8988T (cell line): ENCODE data around the gene CPED1.
"Not testable (repeated sequence)": the region's sequence is repeated elsewhere in the genome, so short reads cannot be mapped to it uniquely, and the experiment has no call there.

Experiments used
- DNase-seq: peaks from one replicate; pipeline ENCODE4 v3.0.0; 2011

CPED1 gene

GRCh38 chr7:121196286-121196685, 207.8 kb downstream of the CPED1 start:
- DNase-seq, result no peak

DNA sequence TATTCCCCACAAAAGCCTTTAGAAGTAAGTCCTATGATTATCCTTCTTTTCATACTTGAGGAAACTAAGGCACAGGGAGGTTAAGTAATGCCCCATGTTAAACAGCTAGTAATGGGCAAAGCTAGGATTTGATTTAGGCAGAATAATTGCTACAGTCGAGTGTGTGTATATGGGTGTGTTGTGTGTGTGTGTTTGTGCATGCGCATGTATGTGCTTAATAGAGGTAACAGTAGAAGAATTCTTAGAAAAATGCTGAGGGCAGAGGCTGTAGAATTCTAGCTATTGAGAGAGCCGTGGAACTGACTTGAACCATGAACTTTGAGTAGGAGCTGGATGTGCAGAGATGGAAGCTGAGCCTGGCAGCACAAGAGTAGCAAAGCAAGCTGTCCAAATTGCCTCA, 208.9 kb downstream of the CPED1 start:
- no peak for DNase-seq

DNA sequence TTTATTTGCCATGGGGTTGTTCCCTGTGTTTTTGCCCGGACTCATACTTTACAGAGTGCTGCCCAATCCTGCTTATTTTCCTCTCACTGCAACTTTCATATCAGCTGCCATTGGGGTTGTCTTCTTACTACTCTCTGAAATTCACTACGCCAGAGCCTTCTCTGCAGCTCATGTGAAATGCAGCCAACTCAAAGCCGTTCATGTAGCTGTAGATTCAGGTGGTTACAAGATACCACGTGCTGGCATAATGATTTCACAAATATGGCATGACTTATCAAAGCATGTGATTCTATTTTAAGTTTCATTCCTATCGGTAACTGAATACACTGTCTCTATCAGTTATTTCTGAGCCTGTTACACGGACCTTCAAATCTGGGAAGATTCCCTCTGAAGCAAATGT, 210.0 kb downstream of the CPED1 start:
- DNase-seq, result no peak

GRCh38 chr7:121202125-121202524, 213.6 kb downstream of the CPED1 start:
- no peak for DNase-seq

- no peak for DNase-seq
Observed at GRCh38 chr7:121202834-121203233, 214.3 kb downstream of the CPED1 start.

DNA sequence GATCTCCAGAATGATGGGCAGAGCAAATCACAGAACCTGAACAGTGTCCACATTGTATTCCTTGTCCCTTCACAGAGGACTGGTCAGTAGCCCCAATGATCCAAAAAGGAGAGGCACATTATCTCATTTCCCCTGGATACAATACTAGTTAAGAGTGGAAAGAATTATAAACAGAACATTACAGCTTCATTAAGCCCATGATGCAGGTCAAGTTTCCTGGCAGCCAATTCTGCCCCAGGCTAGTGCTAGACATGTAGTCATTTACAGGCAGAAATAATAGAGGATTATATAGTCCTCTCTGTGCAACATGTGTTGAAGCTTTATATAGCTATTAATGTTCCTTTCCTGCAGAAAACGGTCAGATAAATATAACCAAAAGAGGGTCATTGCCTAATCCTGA, 216.0 kb downstream of the CPED1 start:
- DNase-seq, result no peak

GRCh38 chr7:121205777-121206176, 217.3 kb downstream of the CPED1 start:
- DNase-seq, result no peak

DNA sequence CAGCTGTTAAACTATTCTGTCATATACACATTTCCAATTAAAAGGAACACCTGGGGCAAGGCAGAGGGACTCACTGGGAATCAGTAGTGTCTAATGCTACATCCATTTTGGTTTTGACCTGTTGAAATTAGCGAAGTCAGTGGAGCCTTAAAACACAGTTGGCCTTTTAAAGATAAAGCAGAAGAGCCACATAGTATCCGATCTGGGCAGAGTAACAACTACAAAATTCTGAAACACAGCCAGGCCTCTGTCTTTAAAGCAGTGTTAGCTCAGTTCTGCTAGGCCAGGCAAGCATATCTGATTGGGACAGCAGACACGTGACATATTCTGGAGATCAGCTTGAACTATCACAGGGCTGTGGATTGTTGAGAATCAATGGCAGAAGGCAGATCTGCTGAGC, 222.7 kb downstream of the CPED1 start:
- DNase-seq, result no peak

DNA sequence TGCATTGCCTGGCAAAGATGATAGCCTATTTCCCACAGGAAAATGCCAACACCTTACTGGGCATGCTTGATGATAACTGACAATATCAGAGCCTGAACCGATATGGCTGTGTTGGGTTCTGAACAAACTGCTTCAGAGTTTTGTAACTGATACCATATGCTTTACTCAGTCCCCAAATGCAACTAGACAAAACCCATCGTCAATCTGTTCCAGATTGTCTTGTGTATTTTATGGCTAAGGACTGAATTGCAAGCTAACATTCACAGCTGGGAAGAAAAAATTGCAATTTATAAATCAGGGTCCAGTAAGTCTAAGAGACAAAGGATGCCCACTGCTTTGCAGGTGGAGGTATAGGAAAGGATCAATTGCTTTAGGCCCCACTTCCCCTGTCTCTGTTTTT, 223.5 kb downstream of the CPED1 start:
- DNase-seq, result no peak

- no peak for DNase-seq
Observed at GRCh38 chr7:121214657-121215056, 226.1 kb downstream of the CPED1 start.

GRCh38 chr7:121219026-121219425, 230.5 kb downstream of the CPED1 start:
- no peak for DNase-seq

DNA sequence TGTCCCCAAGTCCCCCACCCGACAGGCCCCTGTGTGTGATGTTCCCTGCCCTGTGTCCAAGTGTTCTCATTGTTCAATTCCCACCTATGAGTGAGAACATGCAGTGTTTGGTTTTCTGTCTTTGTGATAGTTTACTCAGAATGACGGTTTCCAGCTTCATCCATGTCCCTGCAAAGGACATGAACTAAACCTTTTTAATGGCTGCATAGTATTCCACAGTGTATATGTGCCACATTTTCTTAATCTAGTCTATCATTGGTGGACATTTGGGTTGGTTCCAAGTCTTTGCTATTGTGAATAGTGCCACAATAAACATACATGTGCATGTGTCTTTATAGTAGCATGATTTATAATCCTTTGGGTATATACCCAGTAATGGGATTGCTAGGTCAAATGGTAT, 232.6 kb downstream of the CPED1 start:
- DNase-seq, result not testable (repeated sequence)

GRCh38 chr7:121228779-121229178, 240.3 kb downstream of the CPED1 start:
- DNase-seq, result no peak

- DNase-seq, result no peak
Observed at GRCh38 chr7:121235201-121235600, 246.7 kb downstream of the CPED1 start.

DNA sequence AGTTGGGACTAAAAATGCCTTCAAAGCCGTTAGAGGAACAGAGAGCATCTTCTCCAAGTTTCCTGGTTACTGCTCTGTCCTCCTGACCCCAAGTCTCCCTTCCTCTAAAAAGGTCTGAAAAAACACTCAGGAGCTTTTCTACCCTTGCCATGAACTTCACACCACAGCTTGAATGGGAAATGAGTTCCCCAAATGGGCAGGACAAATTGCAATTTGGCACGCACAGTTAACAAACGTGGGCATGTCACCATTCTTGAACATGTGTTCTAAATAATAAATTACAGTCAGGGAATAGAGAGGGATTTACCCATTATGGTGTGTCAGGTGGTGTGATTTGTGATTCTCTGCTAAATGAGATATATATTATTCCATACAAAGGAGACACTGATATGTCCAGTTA, 249.1 kb downstream of the CPED1 start:
- no peak for DNase-seq

DNA sequence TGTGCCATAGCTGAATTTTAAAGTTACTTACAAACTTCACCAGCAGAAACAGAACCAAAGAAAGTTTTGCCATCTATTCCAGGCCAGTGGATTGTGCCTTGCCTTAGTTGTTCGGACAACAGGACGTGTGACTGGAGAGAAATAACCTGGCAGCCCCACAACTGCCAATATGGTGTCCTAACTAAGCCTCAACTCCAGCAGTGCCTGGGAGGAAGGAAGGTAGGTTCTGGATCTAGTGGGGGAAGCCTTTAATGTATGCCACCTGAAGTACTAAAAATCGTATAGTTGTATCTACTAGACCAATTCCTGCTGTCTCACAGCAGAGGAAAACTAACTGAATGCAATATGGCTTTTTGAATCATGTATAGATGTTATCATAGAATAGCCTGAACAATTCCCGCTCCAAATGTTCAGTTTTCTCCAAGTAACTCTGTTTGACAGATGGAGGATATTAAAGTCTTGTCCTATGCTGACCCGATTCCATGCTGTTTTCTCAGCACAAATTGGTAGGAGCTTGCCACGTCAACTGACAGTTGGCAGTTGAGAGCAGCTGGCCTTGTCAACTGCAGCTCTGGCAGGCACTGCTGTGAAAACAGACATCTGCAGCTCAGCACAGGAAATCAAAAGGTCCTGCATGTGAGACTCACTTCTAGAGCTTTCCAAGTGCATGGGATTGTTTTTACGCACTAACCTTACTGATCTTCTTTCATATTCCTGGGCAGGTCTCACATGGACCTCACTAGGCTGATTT, 255.8 kb downstream of the CPED1 start:
- DNase-seq, result no peak

DNA sequence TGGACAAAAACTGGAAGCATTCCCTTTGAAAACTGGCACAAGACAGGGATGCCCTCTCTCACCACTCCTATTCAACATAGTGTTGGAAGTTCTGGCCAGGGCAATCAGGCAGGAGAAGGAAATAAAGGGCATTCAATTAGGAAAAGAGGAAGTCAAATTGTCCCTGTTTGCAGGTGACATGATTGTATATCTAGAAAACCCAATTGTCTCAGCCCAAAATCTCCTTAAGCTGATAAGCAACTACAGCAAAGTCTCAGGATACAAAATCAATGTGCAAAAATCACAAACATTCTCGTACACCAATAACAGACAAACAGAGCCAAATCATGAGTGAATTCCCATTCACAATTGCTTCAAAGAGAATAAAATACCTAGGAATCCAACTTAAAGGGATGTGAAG, 262.9 kb downstream of the CPED1 start:
- DNase-seq, result not testable (repeated sequence)

DNA sequence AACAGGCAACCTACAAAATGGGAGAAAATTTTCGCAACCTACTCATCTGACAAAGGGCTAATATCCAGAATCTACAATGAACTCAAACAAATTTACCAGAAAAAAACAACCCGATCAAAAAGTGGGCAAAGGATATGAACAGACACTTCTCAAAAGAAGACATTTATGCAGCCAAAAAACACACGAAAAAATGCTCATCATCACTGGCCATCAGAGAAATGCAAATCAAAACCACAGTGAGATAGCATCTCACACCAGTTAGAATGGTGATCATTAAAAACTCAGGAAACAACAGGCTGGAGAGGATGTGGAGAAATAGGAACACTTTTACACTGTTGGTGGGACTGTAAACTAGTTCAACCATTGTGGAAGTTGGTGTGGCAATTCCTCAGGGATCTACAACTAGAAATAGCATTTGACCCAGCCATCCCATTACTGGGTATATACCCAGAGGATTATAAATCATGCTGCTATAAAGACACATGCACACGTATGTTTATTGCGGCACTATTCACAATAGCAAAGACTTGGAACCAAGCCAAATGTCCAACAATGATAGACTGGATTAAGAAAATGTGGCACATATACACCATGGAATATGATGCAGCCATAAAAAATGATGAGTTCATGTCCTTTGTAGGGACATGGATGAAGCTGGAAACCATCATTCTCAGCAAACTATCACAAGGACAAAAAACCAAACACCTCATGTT, 264.2 kb downstream of the CPED1 start:
- DNase-seq, result not testable (repeated sequence)

- no peak for DNase-seq
Observed at GRCh38 chr7:121259826-121260225, 271.3 kb downstream of the CPED1 start.

- no peak for DNase-seq
Observed at GRCh38 chr7:121261207-121261884, 272.8 kb downstream of the CPED1 start.

GRCh38 chr7:121262221-121262620, 273.7 kb downstream of the CPED1 start:
- no peak for DNase-seq

- no peak for DNase-seq
Observed at GRCh38 chr7:121262969-121263368, 274.5 kb downstream of the CPED1 start.

DNA sequence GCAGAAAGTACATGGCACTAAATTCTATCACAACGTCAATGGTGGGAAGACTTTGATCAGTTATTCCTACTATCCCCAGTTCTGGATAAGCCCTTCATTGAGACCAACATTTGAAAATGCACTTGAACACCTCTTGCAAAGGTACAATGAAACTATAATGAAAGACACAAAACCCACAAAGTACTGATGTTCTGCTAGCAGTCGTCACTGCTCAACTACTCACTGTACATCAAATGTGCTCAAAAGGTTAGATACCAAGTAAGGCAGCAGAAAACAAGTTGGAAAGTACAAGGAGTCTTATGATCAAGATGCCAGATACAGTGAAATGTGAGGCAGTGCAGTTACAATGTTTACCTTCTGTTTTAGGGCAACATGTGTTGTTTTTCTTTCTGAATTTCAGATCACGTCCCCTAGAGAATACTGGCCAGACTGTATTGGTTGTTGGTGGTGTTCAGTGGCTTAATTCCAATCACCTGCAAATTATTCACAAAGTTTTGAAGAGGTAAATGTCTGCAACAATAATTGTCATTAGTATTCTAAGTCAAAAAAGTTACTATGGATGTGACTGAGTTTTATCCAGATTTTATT, 277.9 kb downstream of the CPED1 start:
- DNase-seq, result no peak

DNA sequence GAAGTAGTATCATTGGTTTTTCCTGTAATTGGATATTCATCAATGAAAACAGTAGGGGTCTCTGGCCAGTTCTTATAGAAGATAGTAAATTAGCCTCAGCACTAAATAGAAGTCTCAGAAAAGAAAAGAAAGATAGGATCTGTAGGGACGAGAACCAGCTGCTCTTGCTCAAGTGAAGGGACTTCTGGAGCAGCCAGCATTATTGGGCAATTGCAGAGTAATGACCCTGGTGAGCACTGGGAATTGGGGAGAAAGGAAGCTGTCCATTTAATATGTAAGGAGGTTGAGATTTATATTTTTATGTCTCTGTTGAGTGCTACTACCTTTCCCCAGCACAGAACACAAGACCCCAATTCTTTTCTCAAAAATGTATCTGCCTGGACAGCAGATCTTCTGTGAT, 279.1 kb downstream of the CPED1 start:
- DNase-seq, result no peak
